ENCODE measurements around the gene KAZN.

Gene KAZN

DNA sequence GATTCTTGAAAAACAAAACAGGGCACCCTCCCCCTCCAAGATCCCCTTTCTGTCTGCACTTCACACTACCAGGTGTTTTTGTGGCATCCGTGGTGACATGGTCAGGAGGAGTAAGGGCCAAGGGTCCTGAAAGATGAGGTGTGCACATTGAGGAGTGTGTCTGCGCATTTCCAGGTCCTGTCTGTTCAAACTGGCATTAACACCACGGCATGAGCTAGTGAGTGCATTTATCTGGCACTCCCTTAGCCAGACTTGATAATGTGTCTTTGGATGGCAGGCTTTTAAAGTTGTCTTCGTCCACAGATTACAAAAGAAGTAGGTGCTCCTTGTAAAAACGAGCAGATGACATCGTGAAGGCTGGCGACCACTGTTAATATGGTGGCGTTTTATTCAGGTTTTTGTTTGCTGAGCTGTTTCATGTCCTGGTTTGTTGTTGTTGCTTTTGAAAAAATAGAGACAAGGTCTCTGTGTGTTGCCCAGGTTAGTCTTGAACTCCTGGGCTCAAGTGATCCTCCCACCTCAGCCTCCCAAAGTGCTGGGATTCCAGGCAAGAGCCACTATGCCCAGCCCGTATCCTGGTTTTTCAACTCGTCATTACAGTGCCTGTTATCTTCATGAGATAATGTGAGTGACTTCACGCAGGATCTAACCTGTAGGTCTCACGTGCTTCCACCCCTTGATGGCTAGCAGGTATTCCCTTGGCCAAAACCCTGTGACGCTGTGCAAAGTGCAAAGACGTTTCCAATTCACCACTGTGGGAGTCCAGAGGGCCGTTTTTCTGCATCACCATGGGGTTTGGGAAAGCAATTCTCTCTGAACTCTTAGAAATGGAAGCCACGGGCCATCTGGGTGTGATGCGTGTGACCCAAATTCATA, 559.3 kb downstream of the KAZN start:
- DNase-seq = no peak

DNA sequence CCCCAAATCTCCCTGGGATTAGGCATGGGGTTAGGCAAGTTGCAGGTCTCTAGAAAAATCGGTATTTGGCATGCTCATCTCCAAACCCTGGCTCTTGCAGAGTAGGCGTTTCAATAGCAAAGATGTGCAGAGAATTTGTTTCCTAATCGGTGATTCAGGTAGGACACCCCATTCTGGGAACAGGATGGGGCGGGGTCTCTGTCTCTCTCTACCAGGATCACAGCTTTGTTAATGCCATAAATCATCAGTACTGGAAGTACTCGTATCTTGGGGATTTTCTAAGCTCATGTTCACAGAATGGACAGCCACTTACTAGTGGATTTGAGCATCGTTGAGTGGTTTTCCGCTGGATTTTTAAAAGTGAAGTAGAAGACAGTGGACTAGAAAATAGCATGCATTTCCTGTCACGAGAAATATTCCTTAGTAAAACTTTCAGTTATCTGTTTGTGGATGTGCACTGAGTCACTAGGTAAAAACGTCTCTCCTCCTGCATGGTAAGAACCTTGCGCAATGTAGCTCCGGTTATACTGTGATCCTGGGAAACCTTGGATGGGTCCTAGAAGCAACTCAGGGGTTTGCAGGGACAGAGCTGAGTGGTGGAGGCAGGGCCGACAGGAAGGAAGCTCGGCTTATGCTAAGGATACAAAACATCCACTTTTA, 560.2 kb downstream of the KAZN start:
- no peak for DNase-seq

- no peak for DNase-seq
Measured at GRCh38 chr1:15159166-15159555, 560.7 kb downstream of the KAZN start.

DNA sequence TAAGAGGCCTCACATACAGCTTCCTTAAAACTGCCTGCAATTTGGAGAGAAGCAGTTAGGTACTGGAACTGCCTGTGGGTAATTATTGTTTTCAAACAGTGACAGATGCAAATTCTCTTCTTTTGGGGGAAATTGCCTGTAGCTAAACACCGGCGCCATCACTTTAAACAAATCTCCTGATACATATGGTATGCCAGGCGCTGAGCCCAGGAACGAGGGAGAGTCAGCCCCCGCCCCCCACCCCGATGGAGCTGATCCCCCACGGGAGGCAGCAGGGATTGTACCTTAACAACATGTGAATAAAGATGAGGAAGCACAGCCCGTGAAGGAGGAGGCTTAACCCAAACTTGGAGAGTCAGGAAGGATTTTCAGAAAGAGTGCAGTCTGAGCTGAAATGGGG, 562.1 kb downstream of the KAZN start:
- no peak for DNase-seq

DNA sequence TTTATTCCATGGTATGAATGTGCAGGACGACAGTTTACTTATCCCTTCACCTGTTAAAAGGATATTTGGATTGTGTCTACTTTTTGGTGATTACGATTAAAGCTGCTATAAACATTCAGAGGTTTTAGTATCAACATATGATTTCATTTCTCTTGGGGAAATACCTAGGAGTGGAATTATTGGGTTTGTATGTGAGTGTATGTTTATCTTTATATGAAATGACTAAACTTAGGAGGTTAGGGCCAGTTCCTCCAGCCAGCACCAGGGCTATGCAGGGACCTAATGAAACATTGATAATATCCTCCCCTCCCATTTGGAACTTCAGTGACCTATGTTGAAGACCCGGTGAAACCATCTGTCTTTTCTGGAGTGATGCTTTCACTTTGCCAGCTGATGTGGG, 568.9 kb downstream of the KAZN start:
- DNase-seq = no peak

Data from NK-92 treated with Interleukin-12 subunit alpha and Interleukin-12 subunit beta, amount 100 ng/mL, for 24 hours (cell line).